Gastroesophageal sphincter (tissue), 4 donors: ENCODE data around the gene CPN2. TPM values are rescaled to one million over a fixed set of nuclear protein-coding genes. Genes with fewer than 3 reads are reported as not detected.

ENCODE experiments used
- ATAC-seq: fragments of 150-250 bp; one replicate; pipeline ENCODE4 v1.9.1; 2016; ENCODE audit warnings: mild to moderate bottlenecking, moderate library complexity
- H3K27ac ChIP-seq, 4 donors: fragments of 200-600 bp; sonication (generic) in 3 of 4; 1 replicate in 3 of 4; 2 replicates in 1 of 4; pipeline ENCODE4 v1.5.1; 2016 to 2019
- H3K27me3 ChIP-seq: fragments of 200-600 bp; sonication (generic); one replicate; pipeline ENCODE4 v1.5.1; 2019
- H3K36me3 ChIP-seq, 2 donors: fragments of 200-600 bp; sonication (generic); one replicate each; pipeline ENCODE4 v1.5.1; 2019; ENCODE audit warnings: control low read depth in 1 of 2
- H3K4me1 ChIP-seq, 3 donors: fragments of 200-600 bp; sonication (generic); 1 replicate in 2 of 3; 2 replicates in 1 of 3; pipeline ENCODE4 v1.5.1; 2016 to 2019; ENCODE audit warnings: control low read depth in 2 of 3
- H3K4me3 ChIP-seq, 2 donors: fragments of 200-600 bp; sonication (generic); one replicate each; pipeline ENCODE4 v1.5.1; 2019; ENCODE audit warnings: mild to moderate bottlenecking in 1 of 2, moderate library complexity in 1 of 2
- H3K9me3 ChIP-seq, 3 donors: fragments of 200-600 bp; sonication (generic); one replicate each; pipeline ENCODE4 v1.5.1; 2017 to 2019; ENCODE audit warnings: control low read depth in 2 of 3
- CTCF ChIP-seq, 4 experiments: fragments of 200-600 bp in 2 of 4; fragments of 450-650 bp in 2 of 4; sonication (generic) in 1 of 4; IDR thresholded peaks; one replicate each; pipeline ENCODE4 v1.5.1; 2017 to 2019; ENCODE audit warnings: antibody characterized with exemption in 4 of 4, mild to moderate bottlenecking in 2 of 4, moderate library complexity in 2 of 4
- EP300 ChIP-seq: sonication (generic); formaldehyde crosslinking; IDR thresholded peaks from one replicate; pipeline ENCODE4 v1.6.1; 2017; ENCODE audit warnings: antibody characterized with exemption, mild to moderate bottlenecking
- POLR2A ChIP-seq, 2 donors: fragments of 450-650 bp; IDR thresholded peaks; one replicate each; pipeline ENCODE4 v1.6.1; 2017; ENCODE audit warnings: antibody characterized with exemption in 2 of 2, mild to moderate bottlenecking in 2 of 2, moderate library complexity in 1 of 2
- POLR2AphosphoS5 ChIP-seq: sonication (generic); formaldehyde crosslinking; IDR thresholded peaks from one replicate; pipeline ENCODE4 v1.6.1; 2017; ENCODE audit warnings: antibody characterized with exemption
- WGBS, 2 donors: methylation state at CpG; one replicate each; pipeline ENCODE4 v1.1.5; 2018; ENCODE audit warnings: low coverage in 1 of 2; 5-methylcytosine and 5-hydroxymethylcytosine counted together
- total RNA-seq, 4 donors: library from RNA; depleted of rRNA; stranded (reverse); fragments of >200 nt; gene quantifications; one replicate each; pipeline ENCODE4 v1.1.0, GENCODE V29; 2016

CPN2 gene
- total RNA-seq, 4 donors from 2014 or later, result not detected

- TF ChIP-seq CTCF (IDR thresholded peaks at IDR 0.05) (no peak), POLR2AphosphoS5 (no peak), EP300 (no peak), POLR2A (IDR thresholded peaks at IDR 0.05) (no peak)
- Histone ChIP-seq H3K36me3 (no peaks in the 10 kb centered on the region), H3K4me3 (no peak overlapping the region), H3K4me1 (no peaks in the 10 kb centered on the region), H3K27ac (no peak overlapping the region), H3K9me3 (no peaks in the 10 kb centered on the region), H3K27me3 (peaks cover 55% of the 10 kb centered on the region)
- WGBS, 2 donors, result 74 to 79% methylated on average over 7 to 10 of the region's 20 CpGs
- ATAC-seq, result no peak
Observed at GRCh38 chr3:194382196-194382891, 31.2 kb upstream of the CPN2 start.

- H3K27me3 ChIP-seq, result peaks cover 59% of the 10 kb centered on the region
- no peak overlapping the region for H3K4me3 ChIP-seq
- no peaks in the 10 kb centered on the region for H3K36me3 ChIP-seq
- no peaks in the 10 kb centered on the region for H3K9me3 ChIP-seq
- ATAC-seq, result no peak
- 30 to 60% methylated on average over 5 to 8 of the region's 17 CpGs for WGBS, 2 donors
- H3K4me1 ChIP-seq, result no peaks in the 10 kb centered on the region
- H3K27ac ChIP-seq, result no peak overlapping the region
- TF ChIP-seq POLR2AphosphoS5, result no peak
- no peak for TF ChIP-seq POLR2A (IDR thresholded peaks at IDR 0.05)
- no peak for TF ChIP-seq EP300
- no peak for TF ChIP-seq CTCF (IDR thresholded peaks at IDR 0.05)
Observed at GRCh38 chr3:194381460-194381875, 30.3 kb upstream of the CPN2 start.

DNA sequence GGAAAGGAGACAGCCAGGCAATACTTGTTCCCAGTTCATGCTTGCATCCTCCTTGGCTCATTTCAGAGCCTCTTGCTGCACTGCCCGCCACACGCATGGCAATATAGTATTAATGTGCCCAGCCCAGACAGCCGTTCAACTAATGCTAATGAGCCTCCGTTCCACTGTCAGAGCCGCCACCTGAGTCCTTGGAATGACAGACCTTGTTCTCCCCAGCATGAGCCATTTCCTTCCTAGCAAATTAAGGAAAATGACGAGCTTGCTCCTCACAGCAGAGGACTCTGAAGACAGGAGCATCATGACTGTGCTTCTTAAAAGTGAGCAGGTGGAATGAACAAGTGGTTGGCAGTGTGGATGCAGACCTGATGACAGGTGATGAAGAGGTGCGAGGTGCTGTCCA, 29.2 kb upstream of the CPN2 start:
- WGBS, 2 donors, result 84 to 85% methylated on average over 6 to 7 of the region's 7 CpGs
- Histone ChIP-seq H3K36me3 (no peaks in the 10 kb centered on the region), H3K27me3 (peaks cover 60% of the 10 kb centered on the region), H3K4me3 (no peak overlapping the region), H3K9me3 (no peaks in the 10 kb centered on the region), H3K27ac (no peak overlapping the region), H3K4me1 (no peaks in the 10 kb centered on the region)
- ATAC-seq, result no peak
- TF ChIP-seq CTCF (IDR thresholded peaks at IDR 0.05) (no peak), POLR2A (IDR thresholded peaks at IDR 0.05) (no peak), POLR2AphosphoS5 (no peak), EP300 (no peak)

DNA sequence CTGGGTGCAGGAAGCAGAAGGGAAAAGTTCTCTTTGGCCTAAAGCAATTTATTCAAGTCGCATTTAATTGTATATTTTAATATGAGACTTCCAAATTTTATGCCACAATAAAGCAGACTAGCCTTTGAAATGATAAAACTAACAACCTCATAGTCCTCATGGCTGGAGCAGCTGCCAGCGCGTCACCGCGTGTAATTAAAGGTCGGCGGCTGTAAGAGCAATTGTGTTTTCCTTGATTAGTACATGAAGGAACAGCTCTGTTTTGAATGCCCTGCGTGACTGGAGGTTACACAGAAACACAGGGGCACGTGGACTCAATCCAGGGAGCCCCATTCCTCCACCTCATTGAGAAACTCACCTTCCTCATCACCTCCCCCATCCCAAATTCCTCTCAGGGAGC, 28.5 kb upstream of the CPN2 start:
- TF ChIP-seq POLR2A (IDR thresholded peaks at IDR 0.05), result no peak
- WGBS, 2 donors, result 78 to 100% methylated on average over 1 to 9 of the region's 9 CpGs
- Histone ChIP-seq H3K27me3 (peaks cover 57% of the 10 kb centered on the region), H3K36me3 (no peaks in the 10 kb centered on the region), H3K4me3 (no peak overlapping the region), H3K4me1 (no peaks in the 10 kb centered on the region), H3K27ac (no peak overlapping the region), H3K9me3 (no peaks in the 10 kb centered on the region)
- ATAC-seq, result no peak

GRCh38 chr3:194379231-194379630, 28.1 kb upstream of the CPN2 start:
- Histone ChIP-seq H3K27me3 (peaks cover 53% of the 10 kb centered on the region), H3K36me3 (no peaks in the 10 kb centered on the region), H3K9me3 (no peaks in the 10 kb centered on the region), H3K4me3 (no peak overlapping the region), H3K4me1 (no peaks in the 10 kb centered on the region), H3K27ac (no peak overlapping the region)
- TF ChIP-seq CTCF (IDR thresholded peaks at IDR 0.05), result no peak
- no peak for TF ChIP-seq POLR2A (IDR thresholded peaks at IDR 0.05)
- TF ChIP-seq EP300, result no peak
- no peak for TF ChIP-seq POLR2AphosphoS5
- no peak for ATAC-seq
- 70 to 96% methylated on average over 2 to 4 of the region's 6 CpGs for WGBS, 2 donors
